ENCODE results near the gene PYGB. TPM values are rescaled to one million over a fixed set of nuclear protein-coding genes. Genes with fewer than 3 reads are reported as not detected.

PYGB gene
- total RNA-seq, 1 donor from 2014 or later: 81.9 TPM

- DNase-seq: no peak
Measured at GRCh38 chr20:25271486-25272222, 23.8 kb downstream of the PYGB start.

- DNase-seq: no peak
Measured at GRCh38 chr20:25272223-25273000, 24.5 kb downstream of the PYGB start.

- DNase-seq: no peak
Measured at GRCh38 chr20:25273046-25273445, 25.2 kb downstream of the PYGB start.

- no peak for DNase-seq
Measured at GRCh38 chr20:25273541-25274358, 25.9 kb downstream of the PYGB start.

GRCh38 chr20:25274481-25274880 lies 26.6 kb downstream of the PYGB start:
- no peak for DNase-seq

- DNase-seq: no peak
Measured at GRCh38 chr20:25274891-25275812, 27.3 kb downstream of the PYGB start.

- no peak for DNase-seq
Measured at GRCh38 chr20:25275813-25276532, 28.1 kb downstream of the PYGB start.

GRCh38 chr20:25276533-25277050 lies 28.7 kb downstream of the PYGB start:
- DNase-seq: no peak

- DNase-seq: no peak
Measured at GRCh38 chr20:25277051-25277801, 29.3 kb downstream of the PYGB start.

GRCh38 chr20:25277941-25278521 lies 30.1 kb downstream of the PYGB start:
- no peak for DNase-seq

- DNase-seq: no peak
Measured at GRCh38 chr20:25278636-25279361, 30.9 kb downstream of the PYGB start.

- no peak for DNase-seq
Measured at GRCh38 chr20:25279403-25279802, 31.5 kb downstream of the PYGB start.

- DNase-seq: no peak
Measured at GRCh38 chr20:25280051-25280573, 32.2 kb downstream of the PYGB start.

- no peak for DNase-seq
Measured at GRCh38 chr20:25280574-25281535, 33.0 kb downstream of the PYGB start.

GRCh38 chr20:25281541-25281991 lies 33.7 kb downstream of the PYGB start:
- DNase-seq: no peak

- DNase-seq: no peak
Measured at GRCh38 chr20:25282034-25282781, 34.3 kb downstream of the PYGB start.

GRCh38 chr20:25282796-25283195 lies 34.9 kb downstream of the PYGB start:
- DNase-seq: no peak
